ENCODE results near the gene EMC8. TPM values are rescaled to one million over a fixed set of nuclear protein-coding genes. Genes with fewer than 3 reads are reported as not detected.

EMC8 gene
- total and polyA plus RNA-seq, 2 donors (not counting 1 experiment from before 2014, with no cell fraction given): 22.1 to 33.1 TPM

GRCh38 chr16:85733155-85733838, 66.0 kb downstream of the EMC8 start:
- H3K4me3 Mint-ChIP-seq: no peak overlapping the region
- 77% methylated on average over 10 of the region's 13 CpGs for WGBS (ENCODE audit: insufficient coverage)
- H3K4me1 Mint-ChIP-seq: peaks cover 33% of the 10 kb centered on the region
- no peaks in the 10 kb centered on the region for H3K9me3 Mint-ChIP-seq (ENCODE audit: insufficient read depth)
- ChIA-PET POLR2A (interaction anchor here (0.5 kb wide), 1 partner anchor 145 kb away, joined by 4 read pairs; no protein-coding TSS in a partner anchor), CTCF (no interaction called here)
- no peak overlapping the region for H3K4me3 ChIP-seq (ENCODE audit: control extremely low read depth in 1 of 5, extremely low read depth in 1 of 5, insufficient read depth in 1 of 5, low read depth in 2 of 5, low read length in 4 of 5)
- no peak overlapping the region for H2AFZ ChIP-seq (ENCODE audit: insufficient read depth, low read depth, low read length, poor library complexity, severe bottlenecking)
- no peak overlapping the region for H3K4me2 ChIP-seq (replicated peaks; ENCODE audit: low read depth, low read length, poor library complexity, severe bottlenecking)
- no peak for DNase-seq
- H4K20me1 ChIP-seq (ENCODE audit: control insufficient read depth, insufficient read depth, low read length, poor library complexity, severe bottlenecking): peaks cover 65% of the 10 kb centered on the region
- peaks cover 30 to 38% of the 10 kb centered on the region in 2 donors for H3K4me1 ChIP-seq (ENCODE audit: control insufficient read depth in 2 of 2, insufficient read depth in 2 of 2, low read length in 2 of 2)
- H3K27ac ChIP-seq (ENCODE audit: low read length in 2 of 2): no peak overlapping the region
- H3K27me3 ChIP-seq (replicated peaks in 1 of 4; ENCODE audit: control extremely low read depth in 1 of 4, control insufficient read depth in 3 of 4, insufficient read depth in 4 of 4, low read length in 3 of 4): no peaks in the 10 kb centered on the region
- TF ChIP-seq EZH2 (IDR thresholded peaks at IDR 0.05; ENCODE audit: borderline replicate concordance, insufficient read depth, low read depth, low read length, poor library complexity, severe bottlenecking) (no peak), CTCF (IDR thresholded peaks at IDR 0.05) (no peak)
- H3K27ac Mint-ChIP-seq: no peak overlapping the region
- intact Hi-C loops (cut with micrococcal nuclease): no loop called here
- no peaks in the 10 kb centered on the region for H3K9me3 ChIP-seq (ENCODE audit: control extremely low read depth in 1 of 3, control insufficient read depth in 2 of 3, insufficient read depth in 1 of 3, low read length in 2 of 3)
- peaks cover 0 to 23% of the 10 kb centered on the region in 2 experiments for H3K36me3 ChIP-seq (replicated peaks in 1 of 2; ENCODE audit: control extremely low read depth in 1 of 2, control insufficient read depth in 1 of 2, extremely low read depth in 1 of 2, insufficient read depth in 2 of 2, low read length in 1 of 2)
- peaks cover 75% of the 10 kb centered on the region for H3K79me2 ChIP-seq (ENCODE audit: control insufficient read depth, insufficient read depth, low read length)
- no peak overlapping the region for H3K9ac ChIP-seq (ENCODE audit: low read length)
- ATAC-seq (ENCODE audit: low read depth): no peak
- no peaks in the 10 kb centered on the region for H3K27me3 Mint-ChIP-seq

- no peak overlapping the region for H3K4me3 Mint-ChIP-seq
- Histone ChIP-seq H3K4me2 (replicated peaks; ENCODE audit: low read depth, low read length, poor library complexity, severe bottlenecking) (no peak overlapping the region), H3K27me3 (replicated peaks in 1 of 4; ENCODE audit: control extremely low read depth in 1 of 4, control insufficient read depth in 3 of 4, insufficient read depth in 4 of 4, low read length in 3 of 4) (no peaks in the 10 kb centered on the region), H3K9me3 (ENCODE audit: control extremely low read depth in 1 of 3, control insufficient read depth in 2 of 3, insufficient read depth in 1 of 3, low read length in 2 of 3) (no peaks in the 10 kb centered on the region), H3K36me3 (replicated peaks in 1 of 2; ENCODE audit: control extremely low read depth in 1 of 2, control insufficient read depth in 1 of 2, extremely low read depth in 1 of 2, insufficient read depth in 2 of 2, low read length in 1 of 2) (peaks cover 4 to 30% of the 10 kb centered on the region in 2 experiments), H3K9ac (ENCODE audit: low read length) (no peak overlapping the region), H3K4me3 (ENCODE audit: control extremely low read depth in 1 of 5, extremely low read depth in 1 of 5, insufficient read depth in 1 of 5, low read depth in 2 of 5, low read length in 4 of 5) (no peak overlapping the region), H2AFZ (ENCODE audit: insufficient read depth, low read depth, low read length, poor library complexity, severe bottlenecking) (no peak overlapping the region), H3K4me1 (ENCODE audit: control insufficient read depth in 2 of 2, insufficient read depth in 2 of 2, low read length in 2 of 2) (peaks cover 18 to 25% of the 10 kb centered on the region in 2 donors), H4K20me1 (ENCODE audit: control insufficient read depth, insufficient read depth, low read length, poor library complexity, severe bottlenecking) (peaks cover 76% of the 10 kb centered on the region), H3K27ac (ENCODE audit: low read length in 2 of 2) (no peak overlapping the region), H3K79me2 (ENCODE audit: control insufficient read depth, insufficient read depth, low read length) (peaks cover 70% of the 10 kb centered on the region)
- H3K27me3 Mint-ChIP-seq: no peaks in the 10 kb centered on the region
- ATAC-seq (ENCODE audit: low read depth) (no peak), DNase-seq (no peak)
- ChIA-PET POLR2A (no interaction called here), CTCF (interaction anchor here (0.9 kb wide), 1 partner anchor 12 kb away, joined by 3 read pairs; no protein-coding TSS in a partner anchor)
- H3K4me1 Mint-ChIP-seq: peaks cover 18% of the 10 kb centered on the region
- TF ChIP-seq EZH2 (IDR thresholded peaks at IDR 0.05; ENCODE audit: borderline replicate concordance, insufficient read depth, low read depth, low read length, poor library complexity, severe bottlenecking) (no peak), CTCF (IDR thresholded peaks at IDR 0.05) (no peak)
- intact Hi-C loops (cut with micrococcal nuclease): no loop called here
- WGBS (ENCODE audit: insufficient coverage): 69% methylated on average over 4 of the region's 5 CpGs
- no peak overlapping the region for H3K27ac Mint-ChIP-seq
- no peaks in the 10 kb centered on the region for H3K9me3 Mint-ChIP-seq (ENCODE audit: insufficient read depth)
These were observed 68.2 kb downstream of the EMC8 start for GRCh38 chr16:85731179-85731578.
